ENCODE measurements around the gene MSS51.

The MSS51 gene

GRCh38 chr10:73433538-73433867 lies at the start of gene MSS51:
Gene MSS51 (minus strand): TSS chr10:73433561. CDS start chr10:73428284, 5,277 bp downstream.
- DNase-seq (ENCODE audit: low read depth, low spot score) = no peak

- no peak for DNase-seq (ENCODE audit: low read depth, low spot score)
Observed at GRCh38 chr10:73480158-73480557, 46.8 kb upstream of the MSS51 start.

- no peak for DNase-seq (ENCODE audit: low read depth, low spot score)
Observed at GRCh38 chr10:73478636-73479035, 45.3 kb upstream of the MSS51 start.

DNA sequence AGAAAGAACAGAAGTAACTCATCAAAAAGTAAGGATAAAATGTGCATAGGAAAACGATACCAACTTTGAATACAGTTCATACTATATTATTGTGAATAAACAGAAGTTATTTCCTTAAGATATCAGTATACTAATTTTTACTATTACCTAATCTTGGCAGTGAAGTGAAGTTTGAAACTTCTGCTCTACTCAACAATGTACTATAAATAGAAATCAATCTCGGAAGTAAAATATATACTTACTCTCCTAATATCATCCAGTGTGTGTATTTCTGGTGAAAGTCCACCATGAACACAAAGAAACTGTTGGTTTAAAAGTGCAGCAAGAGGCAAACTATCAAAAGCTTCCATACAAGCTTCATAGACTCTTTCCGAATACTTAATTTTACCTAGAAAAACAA lies 37.9 kb upstream of the MSS51 start:
- DNase-seq (ENCODE audit: low read depth, low spot score) = no peak

GRCh38 chr10:73469579-73469978 lies 36.2 kb upstream of the MSS51 start:
- DNase-seq (ENCODE audit: low read depth, low spot score) = no peak

DNA sequence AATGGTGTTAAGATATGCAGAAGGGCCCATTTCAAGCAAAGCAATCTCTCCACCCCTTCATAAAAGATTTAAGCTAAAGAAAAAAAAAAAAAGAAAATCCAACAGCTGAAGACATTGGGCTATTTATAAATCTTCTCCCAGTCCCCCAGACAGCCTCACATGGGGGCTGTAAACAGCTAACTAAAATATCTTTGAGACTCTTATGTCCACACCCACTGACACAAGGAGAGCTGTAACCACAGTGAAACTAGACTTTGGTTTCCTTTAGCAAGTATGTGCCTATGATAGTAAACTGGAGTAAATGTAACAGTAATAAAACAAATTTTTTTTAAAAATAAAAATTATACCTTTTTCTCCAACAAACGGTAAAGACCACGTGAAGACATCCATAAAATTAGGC lies 33.8 kb upstream of the MSS51 start:
- DNase-seq (ENCODE audit: low read depth, low spot score) = no peak

DNA sequence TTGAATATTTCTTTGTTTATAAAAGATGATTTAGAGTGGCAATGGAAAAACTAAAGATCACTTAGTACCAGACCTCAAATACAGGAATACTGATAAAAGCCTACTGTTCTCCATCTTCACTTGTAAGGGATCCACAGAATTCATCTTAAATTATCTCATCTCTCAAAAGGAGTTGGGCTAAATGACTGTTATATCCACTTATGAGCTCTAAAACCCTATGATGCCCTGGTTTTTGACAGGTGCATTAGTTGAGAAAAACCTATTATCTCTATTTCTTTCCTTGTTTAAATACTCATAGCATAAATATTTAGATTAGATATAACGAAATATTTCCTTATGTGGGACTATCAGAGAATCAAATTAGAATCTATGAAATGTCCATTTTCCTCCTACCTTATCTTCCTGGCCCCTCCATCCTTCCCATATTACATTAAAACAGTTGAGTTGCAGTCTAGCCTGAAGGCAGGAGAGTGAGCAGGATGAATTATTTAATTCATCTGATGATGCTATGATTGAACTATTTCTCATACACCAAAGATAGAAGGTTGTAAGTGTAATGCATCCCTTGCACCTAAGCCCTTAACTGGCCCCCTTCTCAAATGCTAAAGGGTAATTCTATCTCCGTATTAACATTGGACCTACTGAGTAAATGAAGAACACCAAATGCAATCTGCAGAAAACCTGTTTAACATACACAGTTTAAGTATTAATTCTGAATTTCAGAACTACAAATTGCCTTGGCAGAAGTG lies 32.8 kb upstream of the MSS51 start:
- no peak for DNase-seq (ENCODE audit: low read depth, low spot score)

DNA sequence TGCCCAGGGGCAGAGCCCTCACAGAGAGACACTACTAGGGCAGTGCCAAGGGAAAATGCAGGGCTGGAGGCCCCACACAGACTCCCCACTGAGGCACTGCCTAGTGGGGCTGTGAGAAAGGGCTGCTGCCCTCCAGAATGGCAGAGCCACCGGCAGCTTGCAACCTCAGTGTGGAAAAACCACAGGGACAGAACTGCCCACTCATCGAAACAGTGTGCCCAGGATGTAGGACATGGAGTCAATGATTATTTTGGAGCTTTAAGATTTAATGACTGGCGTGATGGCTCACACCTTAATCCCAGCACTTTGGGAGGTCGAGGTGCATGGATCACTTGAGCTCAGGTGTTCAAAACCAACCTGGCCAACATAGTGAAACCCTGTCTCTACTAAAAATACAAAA lies 27.5 kb upstream of the MSS51 start:
- DNase-seq (ENCODE audit: low read depth, low spot score) = no peak

DNA sequence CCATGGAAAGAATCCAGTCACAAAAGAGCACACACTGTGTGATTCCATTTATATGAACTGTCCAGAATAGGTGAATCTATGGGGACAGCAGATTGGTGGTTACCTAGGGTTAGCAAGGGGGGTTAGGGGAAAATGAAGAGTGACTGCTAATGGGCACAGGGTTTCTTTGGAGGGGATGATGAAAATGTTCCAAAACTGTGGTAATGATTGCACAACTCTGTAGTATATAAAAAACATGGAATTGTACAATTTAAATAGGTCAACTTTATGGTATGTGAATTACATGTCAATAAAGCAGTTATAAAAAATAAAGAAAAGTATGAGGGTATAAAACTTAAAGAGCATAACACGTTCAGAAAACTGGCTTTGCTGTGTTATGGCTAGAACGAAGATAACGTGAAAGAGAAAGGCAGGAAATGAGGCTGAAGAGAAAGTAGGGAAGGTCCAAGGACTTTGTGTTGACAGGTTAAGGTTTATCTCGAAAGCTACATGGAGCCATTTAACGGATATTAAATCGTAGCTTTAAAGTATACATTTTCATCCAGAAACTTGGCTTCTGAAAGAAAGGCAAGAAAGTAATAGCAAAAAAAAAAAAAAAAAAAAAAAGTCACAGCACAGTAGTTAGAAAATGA lies 26.4 kb upstream of the MSS51 start:
- no peak for DNase-seq (ENCODE audit: low read depth, low spot score)

DNA sequence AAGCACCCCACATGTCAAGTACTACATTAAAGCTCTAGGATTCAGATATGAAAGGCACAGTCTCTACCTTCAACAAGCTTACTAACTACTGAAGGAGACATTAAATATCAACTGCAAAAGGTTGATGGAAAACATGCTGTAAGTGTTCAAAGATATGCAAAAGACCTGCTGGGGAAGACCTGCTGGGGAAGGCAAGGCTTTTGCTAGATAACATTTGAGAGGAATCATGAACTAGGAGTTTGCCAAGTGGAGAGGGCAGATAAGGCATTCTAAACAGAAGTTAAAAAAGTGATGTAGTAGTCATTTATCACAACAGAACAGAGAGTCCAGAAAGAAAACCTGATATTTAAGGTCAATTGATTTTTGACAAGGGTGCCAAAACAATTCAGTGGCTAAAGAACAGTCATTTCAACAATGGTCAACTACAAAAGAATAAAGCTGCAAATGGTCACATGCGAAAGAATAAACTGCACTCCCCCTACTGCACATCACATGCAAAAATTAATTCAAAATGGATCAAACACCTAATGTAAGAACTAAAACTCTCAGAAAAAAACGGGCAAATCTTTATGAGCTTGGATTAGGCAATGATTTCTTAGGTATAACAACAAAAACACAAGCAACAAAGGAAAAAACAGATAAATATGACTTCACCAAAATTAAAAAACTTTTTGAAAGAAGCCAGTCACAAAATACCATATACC lies 23.0 kb upstream of the MSS51 start:
- no peak for DNase-seq (ENCODE audit: low read depth, low spot score)

GRCh38 chr10:73449113-73449512 lies 15.8 kb upstream of the MSS51 start:
- DNase-seq (ENCODE audit: low read depth, low spot score) = no peak

- no peak for DNase-seq (ENCODE audit: low read depth, low spot score)
Observed at GRCh38 chr10:73448384-73448783, 15.0 kb upstream of the MSS51 start.

- no peak for DNase-seq (ENCODE audit: low read depth, low spot score)
Observed at GRCh38 chr10:73446926-73447325, 13.6 kb upstream of the MSS51 start.

DNA sequence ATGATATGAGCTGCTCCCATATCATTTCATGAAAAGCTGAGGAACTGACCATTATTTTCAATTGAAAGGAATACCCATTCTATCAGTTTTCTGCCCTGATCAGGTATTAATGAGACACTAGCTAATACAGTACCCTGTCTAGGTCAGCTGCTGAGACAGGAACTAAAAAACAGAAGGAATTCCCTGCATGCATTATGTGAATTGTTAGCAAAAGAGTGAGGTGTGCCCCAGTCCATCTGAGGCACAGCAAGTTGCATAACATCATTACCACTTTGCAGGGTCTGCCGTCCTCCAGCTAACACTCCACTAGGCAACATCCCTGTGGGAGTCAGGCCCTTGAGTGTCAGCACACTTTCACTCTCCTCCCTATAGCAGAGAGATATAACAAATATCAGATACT lies 11.1 kb upstream of the MSS51 start:
- DNase-seq (ENCODE audit: low read depth, low spot score) = no peak

DNA sequence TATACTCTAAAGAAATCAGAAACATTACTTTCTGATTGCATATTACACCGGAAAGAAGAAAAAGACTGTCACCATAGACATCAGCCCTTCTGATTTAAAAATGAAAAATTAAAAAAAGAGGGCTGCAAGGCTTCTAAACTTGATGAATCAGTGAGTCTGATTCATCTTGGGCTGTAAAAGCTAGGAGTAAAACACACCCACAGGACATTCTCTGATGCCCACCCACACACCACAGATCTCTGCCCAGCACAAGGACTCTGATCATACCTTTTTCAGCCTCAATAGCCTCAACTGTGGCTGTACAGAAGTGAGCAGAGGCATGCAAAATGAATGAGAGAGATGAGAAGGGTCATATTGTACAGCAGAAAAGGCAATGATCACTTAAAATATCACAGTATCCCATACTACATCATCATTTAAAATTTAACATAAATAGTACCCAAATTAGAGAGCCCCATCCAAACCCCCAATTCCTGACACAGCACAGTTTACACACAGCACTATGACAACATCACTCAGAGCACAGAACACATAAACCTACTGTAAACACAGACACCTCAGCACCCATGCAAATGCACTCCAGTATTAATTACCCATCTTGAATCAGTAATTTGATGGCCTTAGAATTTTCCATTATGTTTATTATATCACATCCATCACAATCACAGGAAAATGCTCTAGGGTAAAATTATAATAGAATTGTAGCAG lies 6.4 kb upstream of the MSS51 start:
- no peak for DNase-seq (ENCODE audit: low read depth, low spot score)

- no peak for DNase-seq (ENCODE audit: low read depth, low spot score)
Observed at GRCh38 chr10:73439055-73439454, 5.7 kb upstream of the MSS51 start.

DNA sequence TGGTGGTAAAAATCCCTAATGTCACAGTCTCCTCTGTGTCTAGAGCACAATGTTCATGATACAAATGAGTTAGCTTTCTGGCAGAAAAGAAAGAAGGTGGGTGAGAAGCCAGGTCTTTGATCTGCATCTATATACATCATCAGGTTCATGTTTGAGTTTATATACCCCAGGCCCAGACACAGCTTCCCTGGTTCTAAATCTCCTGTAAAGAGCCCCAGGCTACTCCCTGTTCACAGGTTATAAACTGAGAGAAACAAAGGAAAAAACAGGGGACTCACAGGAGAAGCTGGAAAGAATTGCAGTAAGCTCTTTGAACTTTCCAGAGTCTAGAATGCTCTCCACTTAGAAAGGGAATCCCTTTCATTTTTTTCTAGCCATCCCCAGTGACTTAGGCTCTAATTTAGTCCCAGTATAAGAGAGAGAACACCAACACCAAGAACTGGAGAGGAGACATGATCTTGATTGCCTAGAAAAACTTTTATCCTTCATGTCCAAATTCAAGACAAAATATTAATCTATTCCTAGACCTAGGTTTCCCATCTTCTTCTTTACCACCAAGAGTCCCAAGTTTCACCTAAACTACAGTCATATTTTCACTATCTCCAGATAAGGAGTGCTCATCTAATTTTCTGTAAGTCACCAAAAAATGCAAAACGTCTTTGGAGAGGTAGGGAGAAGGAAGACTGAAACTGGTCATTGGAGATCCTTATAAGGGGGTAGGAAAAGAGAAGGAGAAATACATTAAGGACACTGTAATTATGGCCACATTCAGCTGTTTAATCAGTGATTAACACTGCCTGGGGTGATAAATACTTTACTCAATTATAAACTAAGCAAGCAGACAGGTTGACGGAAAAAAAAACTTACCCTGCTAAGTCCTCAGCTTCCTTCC lies 469 bp downstream of the MSS51 start:
- DNase-seq (ENCODE audit: low read depth, low spot score) = no peak

DNA sequence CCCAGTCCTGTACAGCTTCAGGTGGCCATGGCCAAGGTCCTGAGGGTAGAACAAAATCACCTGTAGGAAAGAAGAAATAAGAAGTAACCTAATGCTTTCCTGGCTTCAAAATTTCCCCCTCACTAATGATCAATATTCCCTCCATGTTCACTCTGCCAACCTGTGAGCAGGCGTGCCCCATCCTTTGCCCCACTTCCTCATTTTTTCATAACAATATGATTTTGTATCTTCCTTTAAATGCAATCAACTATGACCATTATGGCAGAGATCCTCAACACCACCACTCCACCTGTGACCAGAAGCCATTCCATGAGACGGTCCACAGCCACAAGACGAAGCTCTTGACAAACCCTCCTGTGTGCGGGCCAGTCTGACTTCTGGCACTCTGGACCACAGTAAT lies 7.0 kb downstream of the MSS51 start:
- DNase-seq (ENCODE audit: low read depth, low spot score) = no peak

- no peak for DNase-seq (ENCODE audit: low read depth, low spot score)
Observed at GRCh38 chr10:73424478-73424877, 8.9 kb downstream of the MSS51 start.

DNA sequence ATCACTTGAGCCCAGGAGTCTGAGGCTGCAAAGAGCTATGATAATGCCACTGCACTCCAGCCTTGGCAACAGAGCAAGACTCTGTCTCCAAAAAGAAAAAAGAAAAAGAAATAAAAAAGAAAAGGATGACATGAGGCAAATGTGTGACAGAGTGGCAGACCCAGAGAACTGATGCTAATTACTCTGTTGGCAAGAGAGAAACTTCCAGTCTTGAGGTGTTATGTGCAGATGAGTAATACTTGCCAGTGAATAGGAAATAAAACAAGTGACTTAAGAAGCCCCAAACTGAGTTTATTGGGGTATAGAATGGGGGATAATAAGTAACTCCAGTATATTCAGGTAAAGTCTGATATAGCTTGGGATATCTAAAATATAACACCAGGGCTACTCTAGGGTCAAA lies 10.1 kb downstream of the MSS51 start:
- no peak for DNase-seq (ENCODE audit: low read depth, low spot score)

DNA sequence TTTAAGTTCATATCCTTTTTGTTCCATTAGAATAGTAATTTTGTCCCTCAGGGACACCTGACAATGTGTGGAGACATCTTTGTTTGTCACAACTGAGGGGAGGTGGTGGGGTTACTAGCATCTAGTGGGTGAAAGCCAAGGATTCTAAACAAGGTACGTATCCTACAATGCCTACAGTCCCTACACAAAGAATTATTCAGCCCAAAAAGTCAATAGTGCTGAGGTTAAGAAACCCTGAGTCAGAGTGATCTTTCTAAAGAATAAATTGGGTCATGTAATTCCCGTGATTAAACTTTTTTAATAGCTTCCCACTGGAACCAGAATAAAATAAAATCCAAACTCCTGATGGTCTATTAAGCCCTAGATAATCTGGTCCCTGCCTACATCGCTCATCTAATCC lies 16.8 kb downstream of the MSS51 start:
- DNase-seq (ENCODE audit: low read depth, low spot score) = no peak
